ENCODE measurements around the gene OR2V2.

The OR2V2 gene

GRCh38 chr5:181181650-181182565, 34.5 kb downstream of the OR2V2 start:
- peak; percentile 77 for TF ChIP-seq CTCF (IDR thresholded peaks at IDR 0.05; ENCODE audit: insufficient read depth, low read depth, low read length, missing control alignments)
- H3K4me3 ChIP-seq (ENCODE audit: low read length): no peak overlapping the region
- peak; percentile 81 for DNase-seq (ENCODE audit: low read depth)

GRCh38 chr5:181182651-181183050, 35.3 kb downstream of the OR2V2 start:
- no peak for TF ChIP-seq CTCF (IDR thresholded peaks at IDR 0.05; ENCODE audit: insufficient read depth, low read depth, low read length, missing control alignments)
- no peak for DNase-seq (ENCODE audit: low read depth)
- no peak overlapping the region for H3K4me3 ChIP-seq (ENCODE audit: low read length)

GRCh38 chr5:181184845-181185216, 37.4 kb downstream of the OR2V2 start:
- peak overlapping the region; percentile 64 for H3K4me3 ChIP-seq (ENCODE audit: low read length)
- TF ChIP-seq CTCF (IDR thresholded peaks at IDR 0.05; ENCODE audit: insufficient read depth, low read depth, low read length, missing control alignments): no peak
- DNase-seq (ENCODE audit: low read depth): no peak

- no peak overlapping the region for H3K4me3 ChIP-seq (ENCODE audit: low read length)
- TF ChIP-seq CTCF (IDR thresholded peaks at IDR 0.05; ENCODE audit: insufficient read depth, low read depth, low read length, missing control alignments): no peak
- no peak for DNase-seq (ENCODE audit: low read depth)
Observed at GRCh38 chr5:181185560-181185959, 38.2 kb downstream of the OR2V2 start.

GRCh38 chr5:181186022-181186421, 38.6 kb downstream of the OR2V2 start:
- no peak overlapping the region for H3K4me3 ChIP-seq (ENCODE audit: low read length)
- DNase-seq (ENCODE audit: low read depth): no peak

GRCh38 chr5:181186986-181187499, 39.7 kb downstream of the OR2V2 start:
- no peak for TF ChIP-seq CTCF (IDR thresholded peaks at IDR 0.05; ENCODE audit: insufficient read depth, low read depth, low read length, missing control alignments)
- DNase-seq (ENCODE audit: low read depth): peak; percentile 35
- H3K4me3 ChIP-seq (ENCODE audit: low read length): peak overlapping the region; percentile 41

More at GRCh38 chr5:181186022-181186421, 38.6 kb downstream of the OR2V2 start:
- no peak for TF ChIP-seq CTCF (IDR thresholded peaks at IDR 0.05; ENCODE audit: insufficient read depth, low read depth, low read length, missing control alignments)
